Measurements from ENCODE around the gene RASSF10.

The RASSF10 gene

DNA sequence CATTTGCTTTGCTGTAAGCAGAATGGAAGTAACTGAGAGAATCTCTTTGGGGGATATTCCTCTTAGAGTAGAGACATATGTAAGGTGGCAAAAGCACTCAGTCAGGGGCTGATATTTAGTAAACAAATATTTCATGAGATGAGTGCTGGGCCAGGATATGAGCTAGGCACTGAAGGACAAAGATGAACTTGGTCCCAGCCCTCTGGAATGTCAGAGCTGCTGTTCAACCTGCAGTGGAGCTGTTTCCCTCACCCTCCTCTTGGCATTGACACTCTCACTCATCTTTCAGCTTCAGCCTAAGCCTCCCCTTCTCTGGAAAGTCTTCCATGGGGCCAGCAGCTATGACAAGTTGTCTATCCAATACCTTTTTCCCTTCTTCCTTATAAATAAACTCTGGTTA, 22.2 kb downstream of the RASSF10 start:
- no peak for DNase-seq (ENCODE audit: low spot score)
- H3K27ac ChIP-seq = no peak overlapping the region
- no peak overlapping the region for H3K4me3 ChIP-seq
- no peak for TF ChIP-seq CTCF (IDR thresholded peaks at IDR 0.05)

GRCh38 chr11:13033760-13034533, 24.8 kb downstream of the RASSF10 start:
- H3K4me3 ChIP-seq = no peak overlapping the region

DNA sequence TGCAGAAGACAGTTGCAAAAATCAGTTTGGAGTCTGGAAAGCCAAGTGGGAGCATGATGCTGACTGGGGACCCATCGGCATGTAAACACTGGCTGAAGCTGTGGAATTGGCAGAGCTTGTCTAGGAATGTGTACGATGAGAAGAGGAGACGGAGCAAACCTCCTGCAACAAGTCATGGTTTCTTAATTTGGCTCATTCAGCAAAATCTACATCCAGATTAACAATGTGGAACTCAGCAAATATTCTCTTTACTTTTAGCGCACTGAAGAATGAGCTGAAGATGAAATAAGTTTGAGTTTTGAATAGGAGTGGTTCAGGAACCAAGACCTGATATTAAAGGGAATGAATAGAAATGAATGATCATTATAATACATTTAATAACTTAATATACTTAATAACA, 26.6 kb downstream of the RASSF10 start:
- no peak for DNase-seq (ENCODE audit: low spot score)
- no peak overlapping the region for H3K4me3 ChIP-seq
- H3K27ac ChIP-seq = no peak overlapping the region
- TF ChIP-seq CTCF (IDR thresholded peaks at IDR 0.05) = no peak

More at GRCh38 chr11:13033760-13034533, 24.8 kb downstream of the RASSF10 start:
- TF ChIP-seq CTCF (IDR thresholded peaks at IDR 0.05) = no peak
- H3K27ac ChIP-seq = no peak overlapping the region
- no peak for DNase-seq (ENCODE audit: low spot score)

DNA sequence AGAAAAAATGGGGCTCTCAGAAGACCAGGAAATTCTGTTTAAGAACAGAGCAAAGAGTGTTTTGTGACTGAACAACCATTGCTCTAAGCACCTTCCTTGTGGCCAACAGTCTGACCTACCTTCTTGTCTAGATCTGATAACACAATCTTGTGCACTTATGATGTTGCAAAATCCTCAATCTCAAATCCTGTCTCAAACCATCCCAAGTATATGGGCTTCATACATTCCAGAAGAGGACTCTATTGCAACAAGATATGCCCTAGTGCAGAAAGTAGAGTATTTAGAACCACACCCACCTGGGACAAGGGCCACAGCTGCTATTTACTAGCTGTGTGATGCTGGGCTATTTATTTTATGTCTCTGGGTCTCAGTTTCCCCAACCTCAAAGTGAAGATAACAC, 27.1 kb downstream of the RASSF10 start:
- Histone ChIP-seq H3K4me3 (no peak overlapping the region), H3K27ac (no peak overlapping the region)
- no peak for TF ChIP-seq CTCF (IDR thresholded peaks at IDR 0.05)
- no peak for DNase-seq (ENCODE audit: low spot score)

GRCh38 chr11:13038366-13038765, 29.2 kb downstream of the RASSF10 start:
- TF ChIP-seq CTCF (IDR thresholded peaks at IDR 0.05) = no peak
- Histone ChIP-seq H3K4me3 (no peak overlapping the region), H3K27ac (no peak overlapping the region)
- DNase-seq (ENCODE audit: low spot score) = no peak

DNA sequence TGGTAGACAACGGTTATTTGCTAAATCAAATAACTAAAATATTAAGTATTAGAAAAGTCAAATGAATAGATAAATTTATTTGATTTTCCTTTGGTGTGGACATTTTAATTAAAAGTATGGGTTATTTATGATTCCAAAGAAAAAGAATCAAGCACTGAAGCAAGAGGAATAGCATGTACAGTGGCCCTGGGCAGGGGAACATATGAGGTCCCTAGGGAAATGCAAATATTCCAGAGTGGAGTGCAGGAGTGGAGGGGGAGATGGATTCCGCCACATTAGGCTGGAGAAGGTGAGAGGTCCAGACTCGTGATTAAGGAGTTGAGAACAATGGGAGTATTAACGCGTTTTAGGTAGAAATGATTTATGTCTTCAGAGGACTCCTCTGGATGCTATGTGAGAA, 30.0 kb downstream of the RASSF10 start:
- DNase-seq (ENCODE audit: low spot score) = no peak
- no peak for TF ChIP-seq CTCF (IDR thresholded peaks at IDR 0.05)
- Histone ChIP-seq H3K4me3 (no peak overlapping the region), H3K27ac (no peak overlapping the region)

DNA sequence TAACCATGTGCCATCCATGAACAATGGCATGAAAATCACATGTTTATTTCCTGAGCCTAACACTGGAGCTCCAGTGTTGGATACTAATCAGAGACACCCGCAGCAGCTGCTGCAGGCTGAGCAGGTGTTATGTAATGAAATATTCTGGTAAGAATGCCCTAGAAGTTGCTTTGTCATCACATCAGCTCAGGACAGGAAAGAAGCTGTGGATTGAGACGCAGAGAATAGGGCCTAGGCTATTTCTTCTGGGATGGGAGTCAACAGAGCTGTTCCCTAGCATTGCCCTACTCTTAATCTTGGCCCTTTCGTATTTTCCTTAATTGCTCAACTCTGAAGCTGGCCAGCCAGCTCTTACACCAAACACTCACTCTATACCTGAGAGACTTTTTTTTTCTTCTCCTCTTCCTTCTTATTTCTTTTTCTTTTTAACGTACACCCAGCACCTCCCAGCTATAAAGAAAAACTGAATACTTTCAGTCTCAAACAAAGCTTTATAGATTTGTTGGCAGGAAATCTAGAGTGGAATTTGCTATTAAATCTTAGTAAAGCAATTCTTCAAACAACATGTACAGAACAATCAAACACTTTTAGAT, 31.9 kb downstream of the RASSF10 start:
- no peak overlapping the region for H3K27ac ChIP-seq
- TF ChIP-seq CTCF (IDR thresholded peaks at IDR 0.05) = no peak
- no peak overlapping the region for H3K4me3 ChIP-seq
- no peak for DNase-seq (ENCODE audit: low spot score)

Measured in coronary artery (tissue), 2 donors.